Heart right ventricle (tissue), 16 donors: ENCODE data around the gene YPEL2. TPM values are rescaled to one million over a fixed set of nuclear protein-coding genes. Genes with fewer than 3 reads are reported as not detected.
"Not testable (repeated sequence)": the region's sequence is repeated elsewhere in the genome, so short reads cannot be mapped to it uniquely, and the experiment has no call there.

Experiments
- ATAC-seq, 8 donors: fragments of 200-7000 bp; cut with Tn5 transposase; one replicate each; pipeline ENCODE4 v1.9.1; 2020; ENCODE audit warnings: mild to moderate bottlenecking in 8 of 8, moderate library complexity in 8 of 8, moderate number of reproducible peaks in 1 of 8
- DNase-seq, 2 donors: peaks; one replicate each; pipeline ENCODE4 v3.0.0-alpha.2; 2020
- H3K27ac ChIP-seq, 10 donors: fragments of 200-600 bp; sonication (generic) in 2 of 10; one replicate each; pipeline versions ENCODE4 v1.5.0 to v1.8.0; 2020 to 2022; ENCODE audit warnings: mild to moderate bottlenecking in 3 of 10
- H3K27me3 ChIP-seq, 7 donors: fragments of 200-600 bp; one replicate each; pipeline ENCODE4 v1.8.0; 2021 to 2022; ENCODE audit warnings: mild to moderate bottlenecking in 2 of 7
- H3K36me3 ChIP-seq, 9 donors: fragments of 200-600 bp; sonication (generic) in 1 of 9; one replicate each; pipeline versions ENCODE4 v1.5.0 to v1.8.0; 2020 to 2022; ENCODE audit warnings: mild to moderate bottlenecking in 2 of 9
- H3K4me1 ChIP-seq, 9 donors: fragments of 200-600 bp; sonication (generic) in 1 of 9; one replicate each; pipeline versions ENCODE4 v1.5.0 to v1.8.0; 2020 to 2022; ENCODE audit warnings: mild to moderate bottlenecking in 4 of 9
- H3K4me3 ChIP-seq, 10 donors: fragments of 200-600 bp; sonication (generic) in 2 of 10; one replicate each; pipeline versions ENCODE4 v1.5.0 to v1.8.0; 2020 to 2022; ENCODE audit warnings: mild to moderate bottlenecking in 7 of 10, moderate library complexity in 2 of 10
- H3K9me3 ChIP-seq, 11 donors: fragments of 200-600 bp in 10 of 11; sonication (generic) in 2 of 11; one replicate each; pipeline versions ENCODE4 v1.5.0 to v1.8.0; 2013 to 2022; ENCODE audit warnings: mild to moderate bottlenecking in 2 of 11, control low read depth in 1 of 11, moderate library complexity in 1 of 11
- WGBS, 2 donors: extraction: QIAGEN DNeasy Blood & Tissue Kit; methylation state at CpG; one replicate each; pipeline ENCODE4 v1.1.7; 2013; ENCODE audit warnings: inconsistent platforms in 1 of 2; 5-methylcytosine and 5-hydroxymethylcytosine counted together
- intact Hi-C, 10 donors: fragments of 100-400 bp; cut with DNase I; formaldehyde crosslinking; loops; one replicate each; pipeline versions ENCODE4 v1.11.1 to v1.14.2; 2022
- polyA plus RNA-seq, 2 donors: library from polyadenylated mRNA; stranded (reverse); fragments of 200-250 nt; gene quantifications; one replicate each; pipeline ENCODE4 v1.2.3, GENCODE V29; 2013
- total RNA-seq, 10 donors: library from RNA; stranded (reverse); fragmentation: NEBNext Ultra II Directional in 3 of 10; extraction: Animal tissue kit (Norgen Biotek cat#: 25700) in 3 of 10; gene quantifications; one replicate each; pipeline versions ENCODE4 v1.2.1 to v1.2.4, GENCODE V29; 2021 to 2023
- TF ChIP-seq, protein P1 (sequence below), 9 donors: fragments of 200-600 bp; sonication (generic) in 2 of 9; IDR thresholded peaks; one replicate each; pipeline versions ENCODE4 v1.5.0 to v1.8.0; 2021 to 2022; ENCODE audit warnings: antibody characterized with exemption in 9 of 9, mild to moderate bottlenecking in 5 of 9, moderate library complexity in 1 of 9
- donor health status: Arrhythmogenic right ventricular cardiomyopathy.
- donor health status: ischemic (EF 13 %, LVEDD 7.1; RV severe dilation, severe dysfunction).
- donor health status: healthy with polysubstance abuse.
- donor health status: DM: no; HTN: yes; CAD: no.
- donor health status: DM: no; HTN: no; CAD: no.
- donor health status: ischemic (EF 25% LVEDD 6.9; RV normal size, moderate dysfunction).
- donor health status: ischemic (EF 25% LVEDD 5.7; RV mildly dilated, moderate dysfunction).
- donor health status: healthy.
- donor health status: DM: yes; HTN: yes; CAD: no.
- donor health status: Ischemic cardiomyopathy.
- donor health status: ischemic (EF 35%, LVEDD 5.7; RV mildly dilated, moderate dysfunction).
- donor health status: nonischemic (EF 11% LVEDD 7.7; RV severe dilation, severe dysfunction).
- donor health status: DM: yes; HTN: yes; CAD: no.
- donor health status: PGD.
- donor health status: ischemic (EF 29% LVEDD 5.4; RV normal size, mild dysfunction).
- donor health status: nonischemic (EF 23%, LVEDD 6.1; RV moderate dilation, normal function).

The YPEL2 gene
- total and polyA plus RNA-seq, 12 donors: 5.0 to 57.1 (median 36.5) TPM

DNA sequence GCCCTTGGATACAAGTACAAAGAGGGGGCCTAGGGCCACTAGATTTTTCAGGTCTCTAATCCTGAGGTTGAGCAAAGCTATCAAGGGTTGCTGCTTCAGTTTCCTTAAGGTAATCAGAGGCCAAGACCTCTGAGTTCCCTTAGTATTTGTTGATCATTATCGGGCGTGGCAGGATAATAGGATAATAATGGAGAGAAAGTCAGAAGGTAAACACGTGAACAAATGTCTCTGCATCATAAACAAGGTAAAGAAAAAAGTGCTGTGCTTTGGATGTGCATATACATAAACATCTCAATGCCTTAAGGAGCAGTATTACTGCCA, 41.5 kb upstream of the YPEL2 start:
- intact Hi-C loops: no loop called here
- Histone ChIP-seq H3K36me3 (no peaks in the 10 kb centered on the region), H3K4me3 (no peak overlapping the region), H3K27me3 (no peaks in the 10 kb centered on the region), H3K9me3 (no peaks in the 10 kb centered on the region), H3K4me1 (peaks cover 0 to 21% (median 0%) of the 10 kb centered on the region in 9 donors), H3K27ac (no peak overlapping the region)
- TF ChIP-seq, protein P1, sequence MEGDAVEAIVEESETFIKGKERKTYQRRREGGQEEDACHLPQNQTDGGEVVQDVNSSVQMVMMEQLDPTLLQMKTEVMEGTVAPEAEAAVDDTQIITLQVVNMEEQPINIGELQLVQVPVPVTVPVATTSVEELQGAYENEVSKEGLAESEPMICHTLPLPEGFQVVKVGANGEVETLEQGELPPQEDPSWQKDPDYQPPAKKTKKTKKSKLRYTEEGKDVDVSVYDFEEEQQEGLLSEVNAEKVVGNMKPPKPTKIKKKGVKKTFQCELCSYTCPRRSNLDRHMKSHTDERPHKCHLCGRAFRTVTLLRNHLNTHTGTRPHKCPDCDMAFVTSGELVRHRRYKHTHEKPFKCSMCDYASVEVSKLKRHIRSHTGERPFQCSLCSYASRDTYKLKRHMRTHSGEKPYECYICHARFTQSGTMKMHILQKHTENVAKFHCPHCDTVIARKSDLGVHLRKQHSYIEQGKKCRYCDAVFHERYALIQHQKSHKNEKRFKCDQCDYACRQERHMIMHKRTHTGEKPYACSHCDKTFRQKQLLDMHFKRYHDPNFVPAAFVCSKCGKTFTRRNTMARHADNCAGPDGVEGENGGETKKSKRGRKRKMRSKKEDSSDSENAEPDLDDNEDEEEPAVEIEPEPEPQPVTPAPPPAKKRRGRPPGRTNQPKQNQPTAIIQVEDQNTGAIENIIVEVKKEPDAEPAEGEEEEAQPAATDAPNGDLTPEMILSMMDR (IDR thresholded peaks at IDR 0.05): no peak
- WGBS, 2 donors: 52 to 63% methylated on average over 3 of the region's 3 CpGs
- ATAC-seq (no peak), DNase-seq (no peak)

DNA sequence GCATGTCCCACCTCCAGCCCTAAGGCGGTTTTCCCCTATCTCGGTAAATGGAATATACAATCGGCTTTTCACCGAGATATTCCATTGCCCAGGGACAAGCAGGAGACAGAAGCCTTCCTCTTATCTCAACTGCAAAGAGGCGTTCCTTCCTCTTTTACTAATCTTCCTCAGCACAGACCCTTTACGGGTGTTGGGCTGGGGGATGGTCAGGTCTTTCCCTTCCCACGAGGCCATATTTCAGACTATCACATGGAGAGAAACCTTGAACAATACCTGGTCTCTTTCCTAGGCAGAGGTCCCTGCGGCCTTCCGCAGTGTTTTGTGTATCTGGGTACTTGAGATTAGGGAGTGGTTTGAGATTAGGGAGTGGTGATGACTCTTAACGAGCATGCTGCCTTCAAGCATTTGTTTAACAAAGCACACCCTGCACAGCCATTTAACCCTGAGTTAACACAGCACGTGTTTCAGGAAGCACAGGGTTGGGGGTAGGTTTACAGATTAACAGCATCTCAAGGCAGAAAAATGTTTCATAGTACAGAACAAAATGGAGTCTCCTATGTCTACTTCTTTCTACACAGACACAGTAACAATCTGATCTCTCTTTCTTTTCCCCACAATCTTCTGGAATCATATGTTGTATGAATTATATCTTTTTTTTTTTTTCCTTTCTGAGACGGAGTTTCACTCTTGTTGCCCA, 41.0 kb upstream of the YPEL2 start:
- H3K27me3 ChIP-seq, H3K4me3 ChIP-seq, ATAC-seq, H3K9me3 ChIP-seq, H3K36me3 ChIP-seq, intact Hi-C loops, DNase-seq, H3K27ac ChIP-seq: not testable (repeated sequence)
- 13 to 20% methylated on average over 12 of the region's 12 CpGs for WGBS, 2 donors
- peaks cover 0 to 21% (median 0%) of the 10 kb centered on the region in 9 donors for H3K4me1 ChIP-seq

DNA sequence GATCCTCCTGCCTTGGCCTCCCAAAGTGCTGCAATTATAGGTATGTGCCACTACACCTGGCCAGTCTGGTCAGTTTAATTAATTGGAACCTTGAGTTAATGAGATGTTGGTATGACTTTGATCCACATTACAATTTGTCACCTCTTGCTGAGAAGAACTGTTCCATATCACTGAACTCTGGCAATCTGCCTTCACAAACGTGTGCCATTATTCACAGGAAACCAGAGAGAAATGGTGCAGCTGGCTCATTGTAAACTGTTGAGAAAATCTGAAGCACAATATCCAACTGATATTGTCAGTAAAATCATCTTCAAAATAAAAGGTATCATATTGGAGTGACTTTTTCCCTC, 39.3 kb upstream of the YPEL2 start:
- 41 to 57% methylated on average over 1 of the region's 1 CpG for WGBS, 2 donors

DNA sequence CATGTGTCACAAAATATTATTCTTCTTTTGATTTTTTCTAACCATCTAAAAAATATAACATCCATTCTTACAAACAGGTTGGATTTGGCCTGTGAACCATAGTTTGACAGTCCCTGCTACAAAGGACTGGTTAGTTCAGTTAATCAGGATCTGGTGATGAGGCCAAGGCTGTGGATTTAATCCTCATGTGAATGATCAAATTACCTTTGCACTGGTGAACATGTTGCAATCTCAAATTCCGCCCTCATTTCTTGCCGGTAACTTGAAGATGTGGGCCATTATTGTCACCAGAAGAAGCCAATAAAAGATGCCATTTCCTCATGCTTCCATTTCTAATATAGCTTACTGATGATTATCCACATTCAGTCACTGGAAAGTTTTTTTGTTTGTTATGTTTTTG, 35.3 kb upstream of the YPEL2 start:
- no peaks in the 10 kb centered on the region for H3K9me3 ChIP-seq
- no peaks in the 10 kb centered on the region for H3K36me3 ChIP-seq
- no peak for DNase-seq
- no peaks in the 10 kb centered on the region for H3K4me1 ChIP-seq
- WGBS, 2 donors: 96 to 99% methylated on average over 2 of the region's 2 CpGs
- no peak overlapping the region for H3K27ac ChIP-seq
- ATAC-seq: no peak
- intact Hi-C loops: no loop called here
- TF ChIP-seq, protein P1 (IDR thresholded peaks at IDR 0.05): no peak
- no peaks in the 10 kb centered on the region for H3K27me3 ChIP-seq
- H3K4me3 ChIP-seq: no peak overlapping the region

More for the DNA sequence above, 39.3 kb upstream of the YPEL2 start:
- intact Hi-C loops: no loop called here
- no peak for DNase-seq
- no peak overlapping the region for H3K4me3 ChIP-seq
- no peaks in the 10 kb centered on the region for H3K27me3 ChIP-seq
- no peaks in the 10 kb centered on the region for H3K9me3 ChIP-seq
- no peak for ATAC-seq
- no peaks in the 10 kb centered on the region for H3K36me3 ChIP-seq
- H3K27ac ChIP-seq: no peak overlapping the region
- TF ChIP-seq, protein P1 (IDR thresholded peaks at IDR 0.05): no peak
- peaks cover 0 to 20% (median 0%) of the 10 kb centered on the region in 9 donors for H3K4me1 ChIP-seq

DNA sequence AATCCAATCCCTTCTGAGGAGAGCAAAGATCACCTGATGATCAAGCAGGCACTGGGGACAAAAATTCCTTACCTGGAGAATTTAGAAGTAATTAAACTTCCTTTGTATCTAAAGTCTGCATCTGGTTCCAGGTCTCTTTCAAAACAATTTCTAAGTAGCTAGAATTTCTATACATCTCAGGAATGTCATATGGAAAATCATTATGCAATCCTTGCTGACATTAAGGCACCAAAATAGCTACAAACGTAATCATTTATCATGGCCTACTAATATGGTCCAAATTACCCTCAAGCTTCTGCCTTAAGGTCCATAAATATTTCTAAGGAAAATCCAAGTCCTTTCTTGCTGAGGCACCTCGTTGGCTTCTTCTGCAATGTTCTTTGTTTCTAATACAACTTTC, 32.9 kb upstream of the YPEL2 start:
- H3K4me3 ChIP-seq: no peak overlapping the region
- no peaks in the 10 kb centered on the region for H3K27me3 ChIP-seq
- H3K36me3 ChIP-seq: no peaks in the 10 kb centered on the region
- WGBS, 2 donors: 58 to 65% methylated on average over 2 of the region's 2 CpGs
- no peaks in the 10 kb centered on the region for H3K9me3 ChIP-seq
- TF ChIP-seq, protein P1 (IDR thresholded peaks at IDR 0.05): no peak
- ATAC-seq (no peak), DNase-seq (no peak)
- intact Hi-C loops: no loop called here
- H3K27ac ChIP-seq: no peak overlapping the region
- H3K4me1 ChIP-seq: no peaks in the 10 kb centered on the region
